Measurements from ENCODE around the gene SPATC1L.

SPATC1L gene

DNA sequence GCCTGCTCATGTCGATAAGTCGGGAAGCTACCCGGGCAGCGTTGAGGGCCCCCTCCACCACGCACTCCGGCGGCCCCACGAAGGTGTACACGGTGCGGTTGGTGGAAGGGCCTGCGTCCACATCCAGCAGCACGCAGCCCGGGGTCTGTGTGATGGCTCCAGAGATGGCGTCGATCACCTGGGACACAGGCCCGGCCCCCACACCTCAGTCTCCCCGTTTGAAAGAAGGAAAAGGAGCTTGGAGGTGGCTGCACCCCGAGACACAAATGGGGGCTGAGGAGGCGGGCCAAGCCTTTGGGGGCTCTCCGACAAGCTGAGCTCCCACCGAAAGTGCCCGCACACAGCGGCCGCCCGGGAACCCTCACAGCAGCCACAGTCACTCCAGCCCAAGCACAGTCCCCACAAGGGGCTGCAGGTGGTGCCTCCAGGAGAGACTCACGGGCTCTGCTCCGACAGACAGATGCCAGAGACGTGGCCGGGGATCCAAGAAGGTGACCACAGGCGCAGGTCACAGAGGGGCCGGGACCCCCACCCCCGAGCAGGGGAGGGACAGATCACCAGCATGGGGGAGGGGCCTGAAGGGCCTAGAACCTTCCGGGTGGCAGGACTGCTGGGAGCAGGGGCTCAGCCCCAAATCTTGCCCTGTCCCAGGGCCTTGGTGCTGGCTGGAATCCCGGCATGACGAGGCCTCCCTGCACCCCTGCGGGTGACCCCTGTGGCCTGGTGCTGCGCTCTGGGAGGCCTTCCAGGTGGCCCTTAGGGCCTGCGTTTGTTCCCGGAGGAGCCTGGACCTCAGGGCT, 29.9 kb downstream of the SPATC1L start:
- no peak overlapping the region for H3K4me3 ChIP-seq (replicated peaks; ENCODE audit: low read depth, low read length)
- TF ChIP-seq, protein P1, sequence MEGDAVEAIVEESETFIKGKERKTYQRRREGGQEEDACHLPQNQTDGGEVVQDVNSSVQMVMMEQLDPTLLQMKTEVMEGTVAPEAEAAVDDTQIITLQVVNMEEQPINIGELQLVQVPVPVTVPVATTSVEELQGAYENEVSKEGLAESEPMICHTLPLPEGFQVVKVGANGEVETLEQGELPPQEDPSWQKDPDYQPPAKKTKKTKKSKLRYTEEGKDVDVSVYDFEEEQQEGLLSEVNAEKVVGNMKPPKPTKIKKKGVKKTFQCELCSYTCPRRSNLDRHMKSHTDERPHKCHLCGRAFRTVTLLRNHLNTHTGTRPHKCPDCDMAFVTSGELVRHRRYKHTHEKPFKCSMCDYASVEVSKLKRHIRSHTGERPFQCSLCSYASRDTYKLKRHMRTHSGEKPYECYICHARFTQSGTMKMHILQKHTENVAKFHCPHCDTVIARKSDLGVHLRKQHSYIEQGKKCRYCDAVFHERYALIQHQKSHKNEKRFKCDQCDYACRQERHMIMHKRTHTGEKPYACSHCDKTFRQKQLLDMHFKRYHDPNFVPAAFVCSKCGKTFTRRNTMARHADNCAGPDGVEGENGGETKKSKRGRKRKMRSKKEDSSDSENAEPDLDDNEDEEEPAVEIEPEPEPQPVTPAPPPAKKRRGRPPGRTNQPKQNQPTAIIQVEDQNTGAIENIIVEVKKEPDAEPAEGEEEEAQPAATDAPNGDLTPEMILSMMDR (IDR thresholded peaks at IDR 0.05; ENCODE audit: low read depth, low read length, missing control alignments): no peak
- no peak for DNase-seq (ENCODE audit: extremely low read depth, low read depth)

DNA sequence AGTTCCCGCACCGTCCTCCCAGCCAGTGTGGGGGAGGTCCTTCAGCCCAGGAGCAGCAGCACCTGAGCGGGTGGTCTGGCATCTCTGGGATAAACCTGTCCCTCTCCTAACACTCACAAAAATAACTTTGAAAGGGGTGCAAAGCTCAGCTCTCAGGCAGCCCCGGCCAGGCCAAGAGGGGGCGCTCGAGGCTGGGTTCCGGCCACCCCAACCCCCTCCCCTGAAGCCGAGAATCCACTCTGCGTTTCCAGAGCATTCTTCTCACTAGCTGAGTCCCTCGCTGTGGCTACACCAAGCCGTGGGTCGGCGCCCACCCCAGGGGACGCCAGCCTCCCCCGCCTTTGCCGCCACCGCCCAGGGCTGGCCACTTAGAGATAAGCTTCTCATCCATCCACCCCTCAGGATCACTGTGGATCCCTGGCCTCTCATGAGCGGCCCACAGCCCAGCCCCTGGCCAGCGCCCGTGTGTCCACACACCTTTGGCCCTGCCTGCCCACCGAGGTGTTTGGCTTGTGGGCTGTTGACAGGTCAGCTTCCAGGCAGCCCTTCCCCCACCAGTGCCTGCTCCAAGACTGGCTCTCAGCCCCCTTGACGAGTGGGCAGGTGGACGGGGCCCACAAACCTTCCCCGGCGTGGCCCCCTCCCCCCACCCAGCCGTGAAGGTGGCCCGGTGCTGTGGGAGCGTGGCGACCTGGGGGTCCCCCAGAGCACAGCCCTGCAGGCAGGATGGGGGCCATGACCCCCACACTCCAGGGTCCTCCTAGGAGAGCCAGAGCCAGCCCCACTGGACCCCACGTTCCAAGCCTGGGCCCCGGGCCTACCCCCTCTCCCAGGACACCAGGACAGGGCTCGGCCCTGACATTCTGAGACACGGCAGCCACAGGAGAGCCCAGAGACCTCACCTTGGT, 30.8 kb downstream of the SPATC1L start:
- DNase-seq (ENCODE audit: extremely low read depth, low read depth): no peak
- TF ChIP-seq, protein P1 (IDR thresholded peaks at IDR 0.05; ENCODE audit: low read depth, low read length, missing control alignments): peak; percentile 82
- H3K4me3 ChIP-seq (replicated peaks; ENCODE audit: low read depth, low read length): no peak overlapping the region

DNA sequence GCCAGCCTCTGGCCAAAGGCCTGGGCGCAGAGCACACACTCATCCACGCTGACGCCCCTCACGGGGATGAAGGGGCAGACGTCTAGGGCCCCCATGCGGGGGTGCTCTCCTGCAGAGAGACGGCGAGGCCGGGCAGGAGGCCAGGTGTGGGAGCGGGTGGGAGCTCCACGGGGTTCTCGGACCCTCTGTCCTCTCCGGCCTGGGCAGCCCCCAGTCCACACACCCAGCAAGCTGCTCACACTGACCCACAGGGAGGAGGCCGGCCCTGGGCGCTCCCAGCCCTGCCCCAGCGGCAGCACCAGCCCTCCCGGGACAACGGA, 31.4 kb downstream of the SPATC1L start:
- no peak overlapping the region for H3K4me3 ChIP-seq (replicated peaks; ENCODE audit: low read depth, low read length)
- TF ChIP-seq, protein P1 (IDR thresholded peaks at IDR 0.05; ENCODE audit: low read depth, low read length, missing control alignments): no peak

DNA sequence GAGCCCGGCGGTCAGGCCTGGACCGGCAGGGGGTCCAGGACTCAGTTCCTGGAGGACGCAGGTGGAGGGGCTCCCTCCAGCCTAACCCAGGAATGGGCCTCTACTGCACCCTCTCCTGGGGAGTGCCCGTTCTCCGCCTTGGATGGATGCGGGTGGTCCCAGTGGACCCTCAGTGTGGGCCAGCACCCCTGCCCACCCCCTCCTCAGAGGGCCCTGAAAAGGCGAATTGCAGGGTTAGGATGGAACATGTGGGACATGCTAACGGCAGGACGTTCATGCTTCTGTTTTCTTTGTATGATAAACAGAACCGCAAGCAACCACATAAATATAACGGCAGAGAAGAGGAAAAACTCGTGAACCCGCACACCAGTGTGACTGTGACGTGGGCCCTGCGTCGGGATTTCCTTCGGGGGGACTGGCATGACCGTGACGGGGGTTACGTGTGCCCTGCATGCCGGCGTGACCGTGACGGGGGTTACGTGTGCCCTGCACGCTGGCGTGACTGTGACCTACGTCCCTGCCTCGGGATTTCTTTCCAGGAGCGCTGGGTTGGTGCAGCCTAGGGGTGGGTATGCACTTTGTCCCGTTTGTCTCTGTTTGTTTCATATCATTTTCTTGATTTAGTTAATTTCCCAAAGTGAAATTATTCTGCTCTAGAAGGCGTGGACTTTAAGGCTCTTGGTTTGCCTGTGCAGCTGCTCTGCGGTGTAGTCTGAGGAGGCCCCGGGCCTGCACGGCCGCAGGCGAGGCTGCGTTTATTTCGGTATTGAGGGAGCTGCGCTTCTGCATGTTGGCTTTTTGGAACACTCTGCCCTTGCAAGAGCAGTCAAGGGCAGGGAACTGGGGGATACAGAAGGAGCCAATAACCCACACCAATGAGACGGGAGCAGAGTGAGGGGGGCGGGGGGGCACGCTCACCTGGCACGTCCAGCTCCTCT, 32.0 kb downstream of the SPATC1L start:
- TF ChIP-seq, protein P1 (IDR thresholded peaks at IDR 0.05; ENCODE audit: low read depth, low read length, missing control alignments): no peak
- DNase-seq (ENCODE audit: extremely low read depth, low read depth): no peak
- H3K4me3 ChIP-seq (replicated peaks; ENCODE audit: low read depth, low read length): no peak overlapping the region

More for the DNA sequence above, 31.4 kb downstream of the SPATC1L start:
- DNase-seq (ENCODE audit: extremely low read depth, low read depth): no peak

DNA sequence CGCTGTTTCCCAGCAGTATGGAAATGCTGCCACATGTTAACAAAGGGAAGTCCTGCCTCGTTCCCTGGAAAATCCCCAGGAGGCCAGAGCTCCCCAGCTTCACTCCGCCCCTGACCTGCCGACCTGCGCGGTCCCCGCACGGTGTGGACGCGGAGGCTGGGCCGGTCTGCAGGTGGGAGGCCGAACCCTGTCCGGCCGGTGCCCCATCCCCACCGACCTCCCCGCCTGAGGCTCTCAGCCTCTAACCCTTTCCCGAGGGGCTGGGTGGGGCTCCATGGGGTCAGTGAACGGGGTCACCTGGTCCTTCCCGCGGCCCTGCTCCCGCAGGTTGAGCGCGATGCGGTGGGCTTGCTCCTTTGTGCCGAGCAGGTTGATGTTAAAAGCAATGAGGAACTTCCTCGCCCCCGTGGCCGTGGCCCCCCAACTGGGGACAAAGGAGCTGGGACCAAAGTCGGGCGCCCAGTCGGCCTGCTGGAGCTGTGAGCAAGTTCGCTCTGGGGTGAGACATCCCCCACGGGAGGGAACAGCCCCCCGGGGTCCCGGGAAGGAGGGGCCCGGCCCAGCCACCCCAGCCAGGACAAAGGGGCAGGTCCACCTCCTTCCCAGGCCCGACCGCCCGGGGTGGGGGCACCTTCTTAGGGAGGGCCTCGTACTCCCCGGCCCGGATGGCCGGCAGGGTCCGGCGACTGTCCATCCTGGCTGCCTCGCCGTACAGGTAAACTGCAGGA, 32.8 kb downstream of the SPATC1L start:
- TF ChIP-seq, protein P1 (IDR thresholded peaks at IDR 0.05; ENCODE audit: low read depth, low read length, missing control alignments): no peak
- H3K4me3 ChIP-seq (replicated peaks; ENCODE audit: low read depth, low read length): no peak overlapping the region
- no peak for DNase-seq (ENCODE audit: extremely low read depth, low read depth)

Measured in HFF-Myc (cell line).